ENCODE measurements around the gene EGR2.
"Not testable (repeated sequence)": the region's sequence is repeated elsewhere in the genome, so short reads cannot be mapped to it uniquely, and the experiment has no call there.

Gene EGR2

GRCh38 chr10:62790019-62790555 is 26.1 kb downstream of the EGR2 start:
- no peak overlapping the region for H3K4me3 ChIP-seq (ENCODE audit: low read depth, low read length)
- no peaks in the 10 kb centered on the region for H3K4me1 ChIP-seq (ENCODE audit: control insufficient read depth, insufficient read depth, low read length)
- H3K27me3 ChIP-seq (ENCODE audit: control insufficient read depth, insufficient read depth, low read length), result no peaks in the 10 kb centered on the region
- no peak overlapping the region for H3K9ac ChIP-seq (ENCODE audit: low read depth, low read length)
- no peaks in the 10 kb centered on the region for H3K9me3 ChIP-seq (ENCODE audit: control insufficient read depth, insufficient read depth, low read length)
- no peaks in the 10 kb centered on the region for H3K36me3 ChIP-seq (ENCODE audit: control insufficient read depth, insufficient read depth, low read length)

DNA sequence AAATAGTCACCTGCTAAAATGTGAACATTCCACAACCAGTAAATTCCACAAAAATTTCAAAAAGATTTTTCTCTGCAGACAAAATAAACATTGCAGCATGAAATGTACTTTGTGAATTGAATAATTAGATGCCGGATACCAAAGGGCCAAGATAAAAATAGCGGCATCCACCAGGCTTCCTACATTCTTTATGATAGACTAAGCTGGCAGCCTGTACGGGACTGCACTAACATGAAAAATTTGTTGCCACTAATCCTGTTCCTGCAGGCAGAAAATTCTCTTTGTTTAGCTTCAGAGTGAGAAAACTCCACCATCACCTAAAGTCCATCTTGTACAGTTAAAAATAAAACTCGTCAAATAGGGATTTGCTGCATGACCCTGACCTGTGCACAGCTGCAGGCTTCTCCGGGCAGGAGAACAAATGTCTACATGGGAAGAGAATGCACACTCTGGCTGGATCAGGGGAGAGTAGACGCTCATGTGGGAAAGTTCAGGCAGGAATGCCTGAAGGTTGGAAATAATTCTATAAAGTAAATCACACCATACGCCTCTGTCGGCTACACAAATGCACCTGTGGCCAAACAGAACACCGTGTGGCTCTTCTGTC is 27.2 kb downstream of the EGR2 start:
- Histone ChIP-seq H3K4me3 (ENCODE audit: low read depth, low read length) (no peak overlapping the region), H3K9ac (ENCODE audit: low read depth, low read length) (no peak overlapping the region), H3K36me3 (ENCODE audit: control insufficient read depth, insufficient read depth, low read length) (no peaks in the 10 kb centered on the region), H3K4me1 (ENCODE audit: control insufficient read depth, insufficient read depth, low read length) (no peaks in the 10 kb centered on the region), H3K9me3 (ENCODE audit: control insufficient read depth, insufficient read depth, low read length) (no peaks in the 10 kb centered on the region), H3K27me3 (ENCODE audit: control insufficient read depth, insufficient read depth, low read length) (no peaks in the 10 kb centered on the region)

GRCh38 chr10:62788285-62788684 is 27.9 kb downstream of the EGR2 start:
- not testable (repeated sequence) for H3K4me3 ChIP-seq (ENCODE audit: low read depth, low read length); H3K9me3 ChIP-seq (ENCODE audit: control insufficient read depth, insufficient read depth, low read length); H3K27me3 ChIP-seq (ENCODE audit: control insufficient read depth, insufficient read depth, low read length); H3K4me1 ChIP-seq (ENCODE audit: control insufficient read depth, insufficient read depth, low read length); H3K9ac ChIP-seq (ENCODE audit: low read depth, low read length); H3K36me3 ChIP-seq (ENCODE audit: control insufficient read depth, insufficient read depth, low read length)

GRCh38 chr10:62784537-62784936 is 31.6 kb downstream of the EGR2 start:
- H3K27me3 ChIP-seq (ENCODE audit: control insufficient read depth, insufficient read depth, low read length); H3K36me3 ChIP-seq (ENCODE audit: control insufficient read depth, insufficient read depth, low read length); H3K9ac ChIP-seq (ENCODE audit: low read depth, low read length); H3K4me3 ChIP-seq (ENCODE audit: low read depth, low read length); H3K4me1 ChIP-seq (ENCODE audit: control insufficient read depth, insufficient read depth, low read length); H3K9me3 ChIP-seq (ENCODE audit: control insufficient read depth, insufficient read depth, low read length): not testable (repeated sequence)

DNA sequence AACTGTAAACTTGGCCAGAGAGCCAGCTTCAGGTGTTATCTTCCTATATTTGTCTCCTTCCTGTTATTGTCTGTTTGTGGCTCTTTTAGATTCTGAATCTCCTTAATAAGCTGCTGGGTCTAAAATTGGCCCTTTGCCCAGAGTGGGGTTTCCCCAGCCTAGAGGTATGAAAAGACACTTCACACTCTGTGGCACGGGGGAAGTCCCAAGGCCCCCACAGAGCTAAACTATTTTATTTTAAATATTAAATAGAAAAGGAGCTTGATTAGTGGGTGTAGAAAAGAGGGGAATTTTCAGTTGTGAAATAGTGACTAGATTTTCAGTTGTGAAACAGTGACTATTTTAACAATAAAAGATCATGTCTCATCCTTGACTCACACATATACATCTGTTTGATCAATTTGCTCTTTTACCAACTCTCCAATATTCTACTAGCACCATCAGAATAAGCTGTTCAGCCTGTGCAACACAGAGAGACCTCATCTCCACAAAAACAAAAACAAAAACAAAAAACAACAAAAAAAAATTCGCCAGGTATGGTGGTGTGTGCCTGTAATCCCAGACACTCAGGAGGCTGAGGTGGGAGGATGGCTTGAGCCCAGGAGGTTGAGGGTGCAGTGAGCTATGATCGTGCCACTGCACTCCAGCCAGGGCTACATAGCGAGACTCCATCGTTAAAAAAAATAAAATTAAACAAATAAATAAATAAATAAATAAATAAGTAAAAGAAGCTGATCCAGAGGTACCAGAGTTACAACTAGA is 36.5 kb downstream of the EGR2 start:
- Histone ChIP-seq H3K9ac (ENCODE audit: low read depth, low read length) (no peak overlapping the region), H3K4me1 (ENCODE audit: control insufficient read depth, insufficient read depth, low read length) (no peaks in the 10 kb centered on the region)

DNA sequence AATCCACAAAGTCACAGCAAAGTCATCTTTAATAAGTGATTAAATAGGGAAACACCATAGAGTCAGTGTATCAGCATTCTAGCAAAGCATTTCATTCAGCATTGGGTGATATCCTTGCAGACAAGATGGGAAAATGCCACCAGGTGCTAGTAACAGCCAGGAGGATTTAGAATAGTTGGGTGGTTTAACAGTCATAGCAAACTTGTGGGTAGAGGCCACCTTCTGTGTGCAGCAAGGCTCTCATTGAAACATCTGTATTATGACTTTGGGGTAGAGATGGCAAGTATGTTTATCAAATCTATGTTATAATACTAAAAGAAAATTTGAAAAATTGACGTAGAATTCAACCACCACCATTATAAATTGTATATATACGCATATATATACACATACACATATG is 38.0 kb downstream of the EGR2 start:
- no peaks in the 10 kb centered on the region for H3K36me3 ChIP-seq (ENCODE audit: control insufficient read depth, insufficient read depth, low read length)
- H3K27me3 ChIP-seq (ENCODE audit: control insufficient read depth, insufficient read depth, low read length), result no peaks in the 10 kb centered on the region
- H3K4me3 ChIP-seq (ENCODE audit: low read depth, low read length), result no peak overlapping the region
- H3K9ac ChIP-seq (ENCODE audit: low read depth, low read length), result no peak overlapping the region
- H3K9me3 ChIP-seq (ENCODE audit: control insufficient read depth, insufficient read depth, low read length), result no peaks in the 10 kb centered on the region
- no peaks in the 10 kb centered on the region for H3K4me1 ChIP-seq (ENCODE audit: control insufficient read depth, insufficient read depth, low read length)

More for the DNA sequence above, 36.5 kb downstream of the EGR2 start:
- H3K36me3 ChIP-seq (ENCODE audit: control insufficient read depth, insufficient read depth, low read length), result no peaks in the 10 kb centered on the region
- H3K9me3 ChIP-seq (ENCODE audit: control insufficient read depth, insufficient read depth, low read length), result no peaks in the 10 kb centered on the region
- no peak overlapping the region for H3K4me3 ChIP-seq (ENCODE audit: low read depth, low read length)
- H3K27me3 ChIP-seq (ENCODE audit: control insufficient read depth, insufficient read depth, low read length), result no peaks in the 10 kb centered on the region

DNA sequence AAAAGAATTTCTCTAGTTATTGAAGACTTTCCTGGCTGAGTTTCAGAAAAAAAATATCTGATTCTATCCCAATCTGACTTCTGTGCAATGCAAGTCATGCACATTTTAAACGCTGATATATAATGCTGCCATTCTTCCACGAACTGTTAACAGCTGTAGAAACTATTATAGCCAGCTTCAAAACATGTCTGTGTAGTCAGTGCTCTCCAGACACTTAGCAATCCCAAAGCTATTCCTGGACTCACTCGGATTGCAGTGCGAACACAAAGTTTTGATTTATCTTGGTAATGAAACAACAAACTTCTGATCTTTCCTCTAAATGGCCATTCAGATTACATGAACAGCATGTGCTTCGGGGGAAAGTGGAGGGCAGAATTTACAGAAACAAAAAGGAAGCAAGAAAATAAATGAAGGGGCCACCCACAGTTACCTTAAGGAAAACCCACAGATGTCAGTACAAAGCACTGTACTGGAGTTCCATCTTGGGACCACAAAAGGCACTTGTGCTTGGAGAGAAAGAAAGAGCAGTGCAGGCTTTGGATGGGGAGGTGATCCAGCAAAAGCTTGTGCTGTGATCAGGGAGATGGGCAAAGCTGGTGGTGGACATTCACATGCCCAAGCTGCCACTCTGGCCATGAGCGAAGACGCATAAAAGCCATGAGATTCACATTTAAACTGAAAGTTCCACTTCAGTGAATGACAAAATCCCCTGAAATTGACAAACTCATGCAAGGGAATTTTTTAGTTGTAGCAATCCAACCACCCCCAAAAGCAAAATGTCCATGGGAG is 43.8 kb downstream of the EGR2 start:
- no peaks in the 10 kb centered on the region for H3K27me3 ChIP-seq (ENCODE audit: control insufficient read depth, insufficient read depth, low read length)
- H3K9ac ChIP-seq (ENCODE audit: low read depth, low read length), result no peak overlapping the region
- H3K36me3 ChIP-seq (ENCODE audit: control insufficient read depth, insufficient read depth, low read length), result no peaks in the 10 kb centered on the region
- no peak overlapping the region for H3K4me3 ChIP-seq (ENCODE audit: low read depth, low read length)
- no peaks in the 10 kb centered on the region for H3K9me3 ChIP-seq (ENCODE audit: control insufficient read depth, insufficient read depth, low read length)
- no peaks in the 10 kb centered on the region for H3K4me1 ChIP-seq (ENCODE audit: control insufficient read depth, insufficient read depth, low read length)

DNA sequence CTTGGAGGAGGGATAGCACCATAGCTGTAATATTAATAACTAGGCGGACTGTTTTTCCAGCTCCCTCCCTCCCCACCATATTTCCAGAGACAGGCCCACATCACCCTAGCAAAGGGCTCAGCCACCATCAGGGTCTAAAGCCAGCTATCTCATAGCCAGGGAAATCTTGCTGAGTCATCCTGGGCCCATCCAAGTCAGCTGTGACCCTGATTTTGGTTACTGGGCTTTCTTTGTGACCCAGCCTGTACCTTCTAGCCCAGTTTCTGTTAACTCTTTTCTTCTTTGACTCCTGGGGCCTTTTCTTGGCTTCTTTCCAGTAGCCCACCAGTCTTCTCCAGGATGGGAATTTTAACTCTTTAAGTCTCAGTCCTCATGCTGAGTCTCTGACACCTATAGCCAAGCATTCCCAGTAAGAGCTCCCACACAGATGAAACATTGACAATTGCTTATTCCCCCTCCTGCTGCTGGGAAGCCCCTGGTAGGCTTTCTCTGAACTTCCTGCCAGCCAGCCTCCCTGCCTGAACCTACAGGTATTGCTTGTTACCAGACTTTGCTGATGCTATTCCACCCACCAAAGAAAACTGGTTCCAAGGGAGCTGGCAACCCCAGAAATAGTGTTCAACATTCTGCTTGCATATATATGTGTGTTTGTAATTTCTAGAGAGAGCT is 46.5 kb downstream of the EGR2 start:
- no peak overlapping the region for H3K4me3 ChIP-seq (ENCODE audit: low read depth, low read length)
- no peaks in the 10 kb centered on the region for H3K36me3 ChIP-seq (ENCODE audit: control insufficient read depth, insufficient read depth, low read length)
- H3K27me3 ChIP-seq (ENCODE audit: control insufficient read depth, insufficient read depth, low read length), result no peaks in the 10 kb centered on the region
- no peaks in the 10 kb centered on the region for H3K9me3 ChIP-seq (ENCODE audit: control insufficient read depth, insufficient read depth, low read length)
- no peak overlapping the region for H3K9ac ChIP-seq (ENCODE audit: low read depth, low read length)
- no peaks in the 10 kb centered on the region for H3K4me1 ChIP-seq (ENCODE audit: control insufficient read depth, insufficient read depth, low read length)

DNA sequence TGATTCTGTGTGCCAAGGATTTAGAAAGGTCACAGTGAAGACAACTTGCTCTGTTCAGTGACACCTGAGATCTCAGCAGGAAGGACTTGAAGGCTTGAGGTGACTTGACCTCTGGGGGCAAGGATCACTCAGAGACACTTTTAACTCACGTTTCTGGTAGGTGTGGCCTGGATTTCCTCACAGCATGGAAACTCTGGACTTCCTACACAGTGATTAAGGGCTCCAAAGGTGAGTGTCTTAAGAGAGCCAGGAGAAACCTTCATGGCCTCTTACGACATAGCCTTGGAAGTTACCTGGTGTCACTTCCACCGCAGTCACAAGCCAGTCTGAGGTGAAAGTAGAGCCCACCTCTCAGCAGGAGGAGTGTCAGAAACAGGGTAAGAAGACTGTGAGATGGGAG is 49.8 kb downstream of the EGR2 start:
- no peaks in the 10 kb centered on the region for H3K27me3 ChIP-seq (ENCODE audit: control insufficient read depth, insufficient read depth, low read length)
- no peak overlapping the region for H3K9ac ChIP-seq (ENCODE audit: low read depth, low read length)
- H3K9me3 ChIP-seq (ENCODE audit: control insufficient read depth, insufficient read depth, low read length), result no peaks in the 10 kb centered on the region
- H3K4me1 ChIP-seq (ENCODE audit: control insufficient read depth, insufficient read depth, low read length), result peaks cover under 1% of the 10 kb centered on the region
- H3K36me3 ChIP-seq (ENCODE audit: control insufficient read depth, insufficient read depth, low read length), result no peaks in the 10 kb centered on the region
- no peak overlapping the region for H3K4me3 ChIP-seq (ENCODE audit: low read depth, low read length)

DNA sequence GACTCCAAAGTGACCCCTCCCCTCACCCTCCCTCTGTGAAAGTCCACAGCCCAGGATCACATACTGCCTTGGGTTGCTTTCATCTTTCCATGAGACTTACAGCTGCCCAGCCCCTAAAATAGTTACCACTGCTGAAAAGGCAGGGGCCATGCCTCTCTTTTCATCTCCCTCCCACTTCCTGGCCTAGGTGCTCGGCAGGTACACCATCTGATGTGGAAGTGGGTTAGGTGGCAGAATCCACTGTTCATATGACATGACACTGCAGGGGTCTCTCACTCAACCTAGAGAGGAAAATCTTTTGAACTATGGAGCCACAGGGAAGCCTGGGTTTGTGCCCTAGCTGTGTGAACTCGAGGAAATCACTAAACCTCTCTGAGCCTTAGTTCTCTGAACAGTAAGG is 50.4 kb downstream of the EGR2 start:
- no peak overlapping the region for H3K9ac ChIP-seq (ENCODE audit: low read depth, low read length)
- H3K9me3 ChIP-seq (ENCODE audit: control insufficient read depth, insufficient read depth, low read length), result no peaks in the 10 kb centered on the region
- peaks cover 3% of the 10 kb centered on the region for H3K4me1 ChIP-seq (ENCODE audit: control insufficient read depth, insufficient read depth, low read length)
- no peaks in the 10 kb centered on the region for H3K36me3 ChIP-seq (ENCODE audit: control insufficient read depth, insufficient read depth, low read length)
- H3K27me3 ChIP-seq (ENCODE audit: control insufficient read depth, insufficient read depth, low read length), result no peaks in the 10 kb centered on the region
- H3K4me3 ChIP-seq (ENCODE audit: low read depth, low read length), result no peak overlapping the region

DNA sequence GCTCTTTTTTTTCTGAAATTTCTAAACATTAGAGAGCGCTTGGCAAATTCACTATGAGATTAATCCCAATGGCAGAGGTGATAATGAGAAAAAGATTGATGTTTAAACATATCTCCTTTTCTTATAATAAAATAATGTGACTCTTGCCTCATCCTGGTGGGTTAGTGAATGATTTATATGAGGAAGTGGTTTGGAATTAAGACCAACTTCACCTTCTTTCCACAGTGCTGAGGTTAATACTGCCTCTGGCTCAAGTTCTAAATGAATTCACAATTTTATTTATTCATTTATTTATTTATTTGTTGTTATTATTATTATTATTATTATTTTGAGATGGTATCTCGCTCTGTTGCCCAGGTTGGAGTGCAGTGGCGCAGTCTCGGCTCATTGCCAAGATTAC is 52.2 kb downstream of the EGR2 start:
- H3K9me3 ChIP-seq (ENCODE audit: control insufficient read depth, insufficient read depth, low read length), result no peaks in the 10 kb centered on the region
- no peaks in the 10 kb centered on the region for H3K27me3 ChIP-seq (ENCODE audit: control insufficient read depth, insufficient read depth, low read length)
- H3K4me3 ChIP-seq (ENCODE audit: low read depth, low read length), result no peak overlapping the region
- peaks cover 8% of the 10 kb centered on the region for H3K4me1 ChIP-seq (ENCODE audit: control insufficient read depth, insufficient read depth, low read length)
- no peak overlapping the region for H3K9ac ChIP-seq (ENCODE audit: low read depth, low read length)
- H3K36me3 ChIP-seq (ENCODE audit: control insufficient read depth, insufficient read depth, low read length), result no peaks in the 10 kb centered on the region

Data from iPS-15b (cell line).